Measurements from ENCODE around the gene SRMS.

Gene SRMS

GRCh38 chr20:63586797-63587196, 39.2 kb upstream of the SRMS start:
- H3K4me3 ChIP-seq (IDR thresholded peaks at IDR 0.05; ENCODE audit: insufficient read depth, low read depth, low read length): no peak overlapping the region
- TF ChIP-seq CTCF (conservative IDR thresholded peaks at IDR 0.05; ENCODE audit: low read depth, low read length): no peak
- H3K4me1 ChIP-seq (ENCODE audit: low read depth, poor library complexity, severe bottlenecking): no peaks in the 10 kb centered on the region
- H4K20me1 ChIP-seq (ENCODE audit: insufficient read depth): no peaks in the 10 kb centered on the region
- no peak overlapping the region for H3K9ac ChIP-seq
- no peaks in the 10 kb centered on the region for H3K36me3 ChIP-seq (ENCODE audit: insufficient read depth)
- peaks cover 19% of the 10 kb centered on the region for H3K27me3 ChIP-seq (ENCODE audit: insufficient read depth, low read depth)
- no peak overlapping the region for H3K4me2 ChIP-seq
- H2AFZ ChIP-seq (ENCODE audit: low read depth): no peak overlapping the region
- H3K27ac ChIP-seq: no peak overlapping the region
- H3K79me2 ChIP-seq (ENCODE audit: insufficient read depth, low read depth): no peaks in the 10 kb centered on the region

- no peak overlapping the region for H3K4me3 ChIP-seq (IDR thresholded peaks at IDR 0.05; ENCODE audit: insufficient read depth, low read depth, low read length)
- no peak overlapping the region for H3K9ac ChIP-seq
These were observed 38.3 kb upstream of the SRMS start for GRCh38 chr20:63585616-63586565.

GRCh38 chr20:63582382-63583063, 35.0 kb upstream of the SRMS start:
- TF ChIP-seq CTCF (conservative IDR thresholded peaks at IDR 0.05; ENCODE audit: low read depth, low read length): no peak
- H3K4me2 ChIP-seq: no peak overlapping the region
- H2AFZ ChIP-seq (ENCODE audit: low read depth): no peak overlapping the region
- H3K27ac ChIP-seq: no peak overlapping the region
- no peaks in the 10 kb centered on the region for H3K79me2 ChIP-seq (ENCODE audit: insufficient read depth, low read depth)
- H3K4me1 ChIP-seq (ENCODE audit: low read depth, poor library complexity, severe bottlenecking): no peaks in the 10 kb centered on the region
- H3K4me3 ChIP-seq (IDR thresholded peaks at IDR 0.05; ENCODE audit: insufficient read depth, low read depth, low read length): no peak overlapping the region
- H3K9ac ChIP-seq: no peak overlapping the region
- H3K27me3 ChIP-seq (ENCODE audit: insufficient read depth, low read depth): peaks cover 61% of the 10 kb centered on the region
- no peaks in the 10 kb centered on the region for H3K36me3 ChIP-seq (ENCODE audit: insufficient read depth)
- H4K20me1 ChIP-seq (ENCODE audit: insufficient read depth): no peaks in the 10 kb centered on the region

More at GRCh38 chr20:63585616-63586565, 38.3 kb upstream of the SRMS start:
- Histone ChIP-seq H3K4me2 (no peak overlapping the region), H3K27me3 (ENCODE audit: insufficient read depth, low read depth) (peaks cover 28% of the 10 kb centered on the region), H3K4me1 (ENCODE audit: low read depth, poor library complexity, severe bottlenecking) (no peaks in the 10 kb centered on the region), H4K20me1 (ENCODE audit: insufficient read depth) (no peaks in the 10 kb centered on the region), H3K27ac (no peak overlapping the region), H2AFZ (ENCODE audit: low read depth) (no peak overlapping the region), H3K36me3 (ENCODE audit: insufficient read depth) (no peaks in the 10 kb centered on the region), H3K79me2 (ENCODE audit: insufficient read depth, low read depth) (no peaks in the 10 kb centered on the region)
- TF ChIP-seq CTCF (conservative IDR thresholded peaks at IDR 0.05; ENCODE audit: low read depth, low read length): no peak

DNA sequence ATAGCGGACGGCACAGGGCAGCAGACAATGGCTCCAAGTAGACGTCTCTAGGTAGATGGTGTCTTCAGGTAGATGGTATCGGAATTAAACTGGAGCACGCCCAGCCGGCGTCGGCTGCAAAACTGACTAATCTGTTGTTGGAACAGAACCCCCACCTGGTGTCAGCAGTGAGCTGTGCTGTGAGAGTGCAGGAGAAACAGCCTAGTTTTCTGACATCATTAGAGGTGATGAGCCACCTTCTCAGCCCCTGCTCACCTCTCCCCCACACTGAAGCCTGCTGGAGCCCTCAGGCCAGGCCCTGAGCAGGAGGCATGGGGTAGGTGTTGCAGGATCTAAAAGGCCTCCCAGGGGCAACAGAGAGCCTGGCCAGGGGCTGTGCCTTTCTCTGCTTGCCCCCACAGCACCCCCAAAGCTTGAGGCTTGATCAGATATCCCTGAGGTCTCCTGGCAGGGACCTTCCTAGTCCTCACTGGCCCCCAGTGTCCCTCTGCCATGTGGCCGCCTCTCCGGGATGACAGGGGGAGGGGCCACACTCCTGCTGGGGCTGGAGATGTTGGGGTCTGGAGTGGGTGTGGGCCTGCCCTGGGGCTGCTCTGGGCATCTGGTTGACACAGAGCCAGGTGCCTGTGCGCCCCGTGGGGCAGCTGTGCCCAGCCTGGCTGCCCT, 33.4 kb upstream of the SRMS start:
- H3K79me2 ChIP-seq (ENCODE audit: insufficient read depth, low read depth): no peaks in the 10 kb centered on the region
- H4K20me1 ChIP-seq (ENCODE audit: insufficient read depth): no peaks in the 10 kb centered on the region
- H3K4me1 ChIP-seq (ENCODE audit: low read depth, poor library complexity, severe bottlenecking): no peaks in the 10 kb centered on the region
- no peak overlapping the region for H3K27ac ChIP-seq
- no peak overlapping the region for H3K4me2 ChIP-seq
- H3K27me3 ChIP-seq (ENCODE audit: insufficient read depth, low read depth): peaks cover 72% of the 10 kb centered on the region
- no peak overlapping the region for H3K9ac ChIP-seq
- no peak overlapping the region for H3K4me3 ChIP-seq (IDR thresholded peaks at IDR 0.05; ENCODE audit: insufficient read depth, low read depth, low read length)
- peak; percentile 21; the same call in 1 of the 2 replicates for TF ChIP-seq CTCF (conservative IDR thresholded peaks at IDR 0.05; ENCODE audit: low read depth, low read length)
- H2AFZ ChIP-seq (ENCODE audit: low read depth): no peak overlapping the region
- no peaks in the 10 kb centered on the region for H3K36me3 ChIP-seq (ENCODE audit: insufficient read depth)

Measured in KMS-11 (cell line).